Astrocyte of the spinal cord (primary cell): ENCODE results near the gene STEAP1B.

Experiments used
- DNase-seq: peaks from one replicate; pipeline ENCODE4 v3.0.0; 2011; ENCODE audit warnings: low read depth, low spot score
- H3K4me3 ChIP-seq: 2 replicates; pipeline ENCODE4 v1.5.1; 2011; ENCODE audit warnings: low read depth, mild to moderate bottlenecking, low read length, moderate library complexity
- in situ Hi-C: cut with HindIII; loops from 2 replicates; pipeline ENCODE4 v1.10.0; 2017; ENCODE audit warnings: low sequenced_read_pairs
- TF ChIP-seq, protein P1 (sequence below): IDR thresholded peaks from 2 replicates; pipeline ENCODE4 v1.5.1; 2012; ENCODE audit warnings: low read depth, mild to moderate bottlenecking, low read length, inconsistent platforms

The STEAP1B gene

GRCh38 chr7:22373388-22373787, 126.6 kb downstream of the STEAP1B start:
- no peak for DNase-seq

GRCh38 chr7:22372863-22373262, 127.1 kb downstream of the STEAP1B start:
- TF ChIP-seq, protein P1, sequence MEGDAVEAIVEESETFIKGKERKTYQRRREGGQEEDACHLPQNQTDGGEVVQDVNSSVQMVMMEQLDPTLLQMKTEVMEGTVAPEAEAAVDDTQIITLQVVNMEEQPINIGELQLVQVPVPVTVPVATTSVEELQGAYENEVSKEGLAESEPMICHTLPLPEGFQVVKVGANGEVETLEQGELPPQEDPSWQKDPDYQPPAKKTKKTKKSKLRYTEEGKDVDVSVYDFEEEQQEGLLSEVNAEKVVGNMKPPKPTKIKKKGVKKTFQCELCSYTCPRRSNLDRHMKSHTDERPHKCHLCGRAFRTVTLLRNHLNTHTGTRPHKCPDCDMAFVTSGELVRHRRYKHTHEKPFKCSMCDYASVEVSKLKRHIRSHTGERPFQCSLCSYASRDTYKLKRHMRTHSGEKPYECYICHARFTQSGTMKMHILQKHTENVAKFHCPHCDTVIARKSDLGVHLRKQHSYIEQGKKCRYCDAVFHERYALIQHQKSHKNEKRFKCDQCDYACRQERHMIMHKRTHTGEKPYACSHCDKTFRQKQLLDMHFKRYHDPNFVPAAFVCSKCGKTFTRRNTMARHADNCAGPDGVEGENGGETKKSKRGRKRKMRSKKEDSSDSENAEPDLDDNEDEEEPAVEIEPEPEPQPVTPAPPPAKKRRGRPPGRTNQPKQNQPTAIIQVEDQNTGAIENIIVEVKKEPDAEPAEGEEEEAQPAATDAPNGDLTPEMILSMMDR = no peak
- in situ Hi-C loops = no loop called here
- no peak for DNase-seq
- no peak overlapping the region for H3K4me3 ChIP-seq

More at GRCh38 chr7:22373388-22373787, 126.6 kb downstream of the STEAP1B start:
- no peak overlapping the region for H3K4me3 ChIP-seq
- TF ChIP-seq, protein P1 = no peak
- in situ Hi-C loops = no loop called here

GRCh38 chr7:22371878-22372277, 128.1 kb downstream of the STEAP1B start:
- in situ Hi-C loops = no loop called here
- TF ChIP-seq, protein P1 = no peak
- H3K4me3 ChIP-seq = no peak overlapping the region
- DNase-seq = no peak
